Measurements from ENCODE around the gene LGALSL.

Gene LGALSL

GRCh38 chr2:64488050-64488974 lies 34.4 kb downstream of the LGALSL start:
- DNase-seq (ENCODE audit: low spot score), result peak; percentile 69
- TF ChIP-seq, protein P1, sequence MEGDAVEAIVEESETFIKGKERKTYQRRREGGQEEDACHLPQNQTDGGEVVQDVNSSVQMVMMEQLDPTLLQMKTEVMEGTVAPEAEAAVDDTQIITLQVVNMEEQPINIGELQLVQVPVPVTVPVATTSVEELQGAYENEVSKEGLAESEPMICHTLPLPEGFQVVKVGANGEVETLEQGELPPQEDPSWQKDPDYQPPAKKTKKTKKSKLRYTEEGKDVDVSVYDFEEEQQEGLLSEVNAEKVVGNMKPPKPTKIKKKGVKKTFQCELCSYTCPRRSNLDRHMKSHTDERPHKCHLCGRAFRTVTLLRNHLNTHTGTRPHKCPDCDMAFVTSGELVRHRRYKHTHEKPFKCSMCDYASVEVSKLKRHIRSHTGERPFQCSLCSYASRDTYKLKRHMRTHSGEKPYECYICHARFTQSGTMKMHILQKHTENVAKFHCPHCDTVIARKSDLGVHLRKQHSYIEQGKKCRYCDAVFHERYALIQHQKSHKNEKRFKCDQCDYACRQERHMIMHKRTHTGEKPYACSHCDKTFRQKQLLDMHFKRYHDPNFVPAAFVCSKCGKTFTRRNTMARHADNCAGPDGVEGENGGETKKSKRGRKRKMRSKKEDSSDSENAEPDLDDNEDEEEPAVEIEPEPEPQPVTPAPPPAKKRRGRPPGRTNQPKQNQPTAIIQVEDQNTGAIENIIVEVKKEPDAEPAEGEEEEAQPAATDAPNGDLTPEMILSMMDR (IDR thresholded peaks at IDR 0.05; ENCODE audit: borderline replicate concordance, control extremely low read depth, extremely low read depth, insufficient read depth, missing control alignments), result peak; percentile 91
- in situ Hi-C loops (cut with MboI; ENCODE audit: low sequenced_read_pairs, unreplicated experiment), result loop anchor here (5.0 to 25.0 kb wide), 3 partner anchors 156 to 801 kb away; no protein-coding TSS in a partner anchor

DNA sequence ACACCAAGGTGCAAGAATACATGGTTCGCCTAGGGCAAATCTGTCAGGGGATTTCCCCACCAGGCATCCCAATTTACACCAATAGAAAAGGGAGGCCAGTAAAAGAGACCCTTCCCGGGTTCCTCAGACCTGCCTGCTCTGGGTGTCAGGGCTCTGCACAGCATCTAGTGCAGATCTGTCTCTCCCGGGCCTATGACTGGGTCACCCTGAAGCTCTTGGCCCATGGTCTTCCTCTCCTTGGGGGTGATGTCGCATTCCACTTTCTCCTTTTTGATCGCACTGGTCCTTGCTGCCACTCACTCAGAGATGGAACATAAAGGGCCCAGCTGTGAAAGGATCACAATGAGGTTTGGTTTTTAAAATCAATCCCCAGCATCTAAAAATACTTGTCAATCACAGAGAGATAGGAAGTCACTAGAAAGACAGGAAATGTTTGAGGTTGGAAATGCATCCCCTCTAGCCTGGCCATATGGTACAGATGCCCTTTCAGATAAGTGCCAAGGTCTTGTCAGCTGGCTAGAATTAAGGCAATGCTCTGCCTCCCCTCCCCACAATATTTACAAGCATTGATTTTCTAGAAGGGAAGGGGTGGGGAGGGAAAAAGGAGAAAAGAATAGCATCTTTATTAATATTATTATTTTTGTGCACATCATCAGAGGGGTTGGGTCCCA lies 35.3 kb downstream of the LGALSL start:
- in situ Hi-C loops (cut with MboI; ENCODE audit: low sequenced_read_pairs, unreplicated experiment), result loop anchor here (5.0 to 25.0 kb wide), 3 partner anchors 157 to 802 kb away; no protein-coding TSS in a partner anchor

GRCh38 chr2:64491426-64491825 lies 37.5 kb downstream of the LGALSL start:
- no peak for DNase-seq (ENCODE audit: low spot score)
- in situ Hi-C loops (cut with MboI; ENCODE audit: low sequenced_read_pairs, unreplicated experiment), result loop anchor here (25.0 kb wide), 1 partner anchor 804 kb away; no protein-coding TSS in a partner anchor
- TF ChIP-seq, protein P1 (IDR thresholded peaks at IDR 0.05; ENCODE audit: borderline replicate concordance, control extremely low read depth, extremely low read depth, insufficient read depth, missing control alignments), result no peak

More for the DNA sequence above, 35.3 kb downstream of the LGALSL start:
- no peak for DNase-seq (ENCODE audit: low spot score)
- TF ChIP-seq, protein P1 (IDR thresholded peaks at IDR 0.05; ENCODE audit: borderline replicate concordance, control extremely low read depth, extremely low read depth, insufficient read depth, missing control alignments), result no peak

DNA sequence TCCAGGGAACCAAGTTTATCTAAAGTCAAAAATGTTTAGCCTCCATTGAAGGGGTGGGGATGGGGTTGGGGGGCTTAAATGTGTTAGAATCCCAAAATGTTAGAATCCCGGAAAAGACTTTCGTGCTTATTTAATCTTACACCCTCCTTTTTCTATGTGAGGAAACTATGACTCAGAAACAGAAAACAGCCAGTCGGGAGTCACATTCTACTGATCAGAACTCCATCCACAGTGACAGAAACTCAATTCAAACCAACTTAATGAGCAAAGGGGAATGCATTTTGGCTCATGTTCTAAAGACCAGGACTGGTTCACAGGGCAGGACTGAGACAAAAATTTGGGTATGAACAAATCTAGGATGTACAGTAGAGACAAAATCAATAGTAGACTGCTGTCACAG lies 38.3 kb downstream of the LGALSL start:
- in situ Hi-C loops (cut with MboI; ENCODE audit: low sequenced_read_pairs, unreplicated experiment), result loop anchor here (25.0 kb wide), 1 partner anchor 805 kb away; no protein-coding TSS in a partner anchor
- TF ChIP-seq, protein P1 (IDR thresholded peaks at IDR 0.05; ENCODE audit: borderline replicate concordance, control extremely low read depth, extremely low read depth, insufficient read depth, missing control alignments), result no peak

GRCh38 chr2:64492821-64493220 lies 38.9 kb downstream of the LGALSL start:
- in situ Hi-C loops (cut with MboI; ENCODE audit: low sequenced_read_pairs, unreplicated experiment), result loop anchor here (25.0 kb wide), 1 partner anchor 806 kb away; no protein-coding TSS in a partner anchor
- TF ChIP-seq, protein P1 (IDR thresholded peaks at IDR 0.05; ENCODE audit: borderline replicate concordance, control extremely low read depth, extremely low read depth, insufficient read depth, missing control alignments), result no peak
- no peak for DNase-seq (ENCODE audit: low spot score)

More for the DNA sequence above, 38.3 kb downstream of the LGALSL start:
- DNase-seq (ENCODE audit: low spot score), result no peak

GRCh38 chr2:64493788-64494187 lies 39.8 kb downstream of the LGALSL start:
- TF ChIP-seq, protein P1 (IDR thresholded peaks at IDR 0.05; ENCODE audit: borderline replicate concordance, control extremely low read depth, extremely low read depth, insufficient read depth, missing control alignments), result no peak
- DNase-seq (ENCODE audit: low spot score), result no peak
- in situ Hi-C loops (cut with MboI; ENCODE audit: low sequenced_read_pairs, unreplicated experiment), result loop anchor here (25.0 kb wide), 1 partner anchor 806 kb away; no protein-coding TSS in a partner anchor

All from GM13976 (cell line).